ENCODE results near the gene BSG.

DNA sequence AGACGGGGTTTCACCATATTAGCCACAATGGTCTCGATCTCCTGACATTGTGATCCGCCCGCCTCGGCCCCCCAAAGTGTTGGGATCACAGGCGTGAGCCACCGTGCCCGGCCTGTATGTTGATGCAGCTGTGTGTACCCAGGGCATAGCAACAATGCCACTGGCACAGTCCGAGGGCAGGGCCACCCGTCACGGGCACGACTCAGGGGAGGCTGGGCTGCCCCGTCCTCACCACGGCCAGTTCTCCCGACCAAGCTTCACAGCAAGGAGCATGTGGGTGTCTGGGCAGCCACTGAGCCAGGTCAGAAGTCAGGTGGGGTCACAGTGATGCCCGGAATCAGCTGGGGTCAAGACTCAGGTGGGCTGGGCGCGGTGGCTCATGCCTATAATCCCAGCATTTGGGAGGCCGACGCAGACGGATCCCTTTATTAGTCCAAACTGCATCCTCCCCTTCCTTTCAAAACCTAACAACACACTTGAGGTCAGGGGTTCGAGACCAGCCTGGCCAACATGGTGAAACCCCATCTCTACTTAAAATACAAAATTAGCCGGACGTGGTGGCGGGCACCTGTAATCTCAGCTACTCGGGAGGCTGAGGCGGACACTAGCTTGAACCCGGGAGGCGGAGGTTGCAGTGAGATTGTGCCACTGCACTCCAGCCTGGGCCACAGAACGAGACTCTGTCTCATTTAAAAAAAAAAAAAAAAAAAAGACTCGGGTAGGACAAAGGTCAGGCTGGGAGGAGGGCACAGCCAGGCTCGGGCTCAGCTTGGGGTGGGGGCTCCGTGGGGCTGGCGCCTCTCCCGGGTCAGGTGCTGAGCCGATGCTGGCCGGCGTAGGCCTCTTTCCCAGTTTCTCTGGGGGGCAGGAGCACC is 42.0 kb upstream of the BSG start:
- TF ChIP-seq CTCF (conservative IDR thresholded peaks at IDR 0.05) (no peak), EZH2 (IDR thresholded peaks at IDR 0.05; ENCODE audit: low read depth) (no peak)
